Measurements from ENCODE around the gene NLN.
A peak's percentile ranks its signal among the peaks of the same experiment; 100 is the strongest.

The NLN gene

DNA sequence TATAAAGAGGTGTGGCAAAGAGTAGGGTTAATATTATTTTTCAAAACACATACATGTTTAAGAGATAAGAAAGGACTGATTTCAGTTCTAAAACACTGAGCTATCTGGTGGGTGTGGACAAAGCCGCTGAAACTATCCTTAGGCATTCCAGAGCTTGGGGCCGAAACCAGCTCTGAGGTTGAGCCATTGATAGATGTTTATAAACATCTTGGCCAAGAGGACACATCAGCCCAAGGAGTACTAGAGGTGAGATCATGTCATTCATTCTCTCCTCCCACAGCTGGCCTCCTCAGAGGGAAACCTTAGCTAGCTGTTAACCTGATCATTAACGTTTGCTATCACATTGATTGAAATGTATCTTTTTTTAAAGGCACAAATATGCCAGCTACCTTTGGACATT is 89.9 kb downstream of the NLN start:
- DNase-seq: no peak

DNA sequence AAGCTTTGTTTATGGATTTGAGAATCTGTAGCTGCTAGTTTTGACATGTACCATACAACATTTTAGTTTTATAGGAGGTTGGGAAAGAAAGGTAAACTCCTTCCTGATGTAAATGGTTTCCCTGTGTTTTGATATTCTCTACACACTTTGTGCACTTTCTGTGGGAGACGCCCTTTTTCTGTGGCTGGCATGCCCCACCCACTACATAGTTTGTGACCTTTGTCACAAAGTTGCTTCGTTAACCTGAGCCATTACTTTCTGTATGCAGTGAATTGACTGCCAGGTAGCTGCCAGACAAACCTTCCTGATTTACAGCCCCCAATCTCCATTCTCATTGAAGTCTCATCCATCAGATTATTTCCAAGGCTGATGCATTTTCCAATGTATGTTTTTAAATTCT is 90.6 kb downstream of the NLN start:
- DNase-seq: peak; percentile 66

DNA sequence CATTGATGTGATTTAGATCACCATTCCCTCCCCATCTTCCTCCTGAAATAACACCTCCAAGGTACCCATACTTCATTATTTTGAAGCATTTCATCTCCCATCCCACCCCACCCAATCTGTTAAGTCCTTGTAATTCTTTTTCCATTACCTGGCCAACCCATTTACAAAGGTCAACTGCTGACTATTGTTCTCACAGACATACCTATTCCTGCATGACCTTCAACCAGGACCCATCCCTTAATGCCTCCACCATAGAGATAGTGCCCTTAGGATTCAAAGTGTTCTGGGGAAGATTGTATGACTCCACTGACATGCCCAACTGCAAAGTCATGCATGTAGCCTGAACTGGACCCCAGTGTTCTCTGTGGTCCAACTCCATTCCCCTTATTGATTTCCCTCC is 91.2 kb downstream of the NLN start:
- DNase-seq: no peak

DNA sequence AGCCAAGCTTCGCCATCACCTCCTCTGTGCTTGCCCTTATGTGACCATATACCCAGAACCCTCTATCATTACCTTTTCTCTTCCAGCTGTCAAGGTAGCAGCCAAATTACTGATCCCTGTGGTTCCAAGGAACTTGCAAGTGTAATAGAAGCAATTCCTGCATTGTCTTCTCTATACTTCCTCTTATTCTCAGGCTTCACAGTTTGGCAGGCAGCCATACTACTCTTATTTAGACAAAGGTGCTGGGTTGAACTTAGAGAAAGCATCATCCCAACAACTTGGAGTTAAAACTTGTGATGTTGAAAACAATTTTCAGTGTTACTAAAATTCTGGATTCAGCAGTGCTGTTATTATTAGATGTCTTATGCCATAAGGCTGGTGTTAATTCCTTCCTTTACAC is 93.2 kb downstream of the NLN start:
- no peak for DNase-seq

DNA sequence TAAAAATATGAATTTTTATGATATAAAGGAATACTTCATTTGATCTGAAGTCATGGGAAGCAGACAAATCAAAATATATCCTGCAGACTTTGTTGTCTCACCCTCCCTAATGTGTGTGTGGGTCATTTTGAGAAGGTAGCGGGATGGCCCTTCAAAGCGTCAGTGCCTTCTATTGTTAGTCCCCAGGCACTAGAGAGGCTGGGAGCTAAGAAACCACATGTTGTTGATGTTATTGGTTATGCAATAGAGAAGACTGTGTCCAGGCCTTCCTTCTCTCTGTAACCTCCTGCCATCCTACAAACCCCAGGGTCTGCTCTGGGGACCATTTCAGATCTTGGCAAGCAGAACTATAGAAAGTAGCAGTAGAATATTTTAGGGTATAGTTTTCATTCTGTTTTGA is 94.7 kb downstream of the NLN start:
- no peak for DNase-seq

DNA sequence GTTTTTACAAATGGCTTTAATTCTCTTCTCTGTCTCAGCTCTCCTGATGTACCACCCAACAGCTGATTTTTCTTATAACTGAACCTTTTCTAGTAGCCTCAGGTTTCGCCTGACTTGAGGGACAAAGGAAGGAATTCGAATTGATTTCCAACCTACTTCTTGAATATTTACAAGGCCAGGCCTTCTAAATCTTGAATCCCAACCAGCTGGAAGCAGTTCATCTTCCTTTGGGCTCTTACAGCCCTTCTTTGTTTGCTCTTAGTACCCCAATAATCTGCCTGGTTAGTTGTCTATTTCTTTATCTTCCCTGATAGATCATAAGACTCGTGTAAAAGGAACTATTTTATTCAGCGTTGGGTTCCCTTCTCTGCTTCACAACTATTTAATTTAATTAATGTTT is 95.9 kb downstream of the NLN start:
- no peak for DNase-seq

DNA sequence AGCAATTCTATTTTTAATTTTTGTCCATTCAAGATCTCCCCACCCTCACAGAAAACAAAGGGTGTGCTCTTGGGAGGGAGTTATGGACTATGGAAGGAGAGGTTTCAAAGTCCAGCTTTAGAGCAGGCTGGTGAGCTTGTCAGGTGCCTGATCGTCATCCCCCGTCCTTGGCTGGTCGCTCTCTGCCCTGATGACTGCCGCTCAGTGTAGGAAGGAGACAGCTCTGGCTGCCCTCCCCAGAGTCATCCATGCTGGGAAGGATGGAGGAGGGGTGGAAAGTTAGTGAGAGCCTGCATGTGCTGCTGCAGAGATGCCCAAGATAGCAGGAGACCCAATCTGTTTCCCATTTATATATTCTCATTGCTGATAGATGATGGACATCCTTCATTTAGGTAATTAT is 96.6 kb downstream of the NLN start:
- no peak for DNase-seq

DNA sequence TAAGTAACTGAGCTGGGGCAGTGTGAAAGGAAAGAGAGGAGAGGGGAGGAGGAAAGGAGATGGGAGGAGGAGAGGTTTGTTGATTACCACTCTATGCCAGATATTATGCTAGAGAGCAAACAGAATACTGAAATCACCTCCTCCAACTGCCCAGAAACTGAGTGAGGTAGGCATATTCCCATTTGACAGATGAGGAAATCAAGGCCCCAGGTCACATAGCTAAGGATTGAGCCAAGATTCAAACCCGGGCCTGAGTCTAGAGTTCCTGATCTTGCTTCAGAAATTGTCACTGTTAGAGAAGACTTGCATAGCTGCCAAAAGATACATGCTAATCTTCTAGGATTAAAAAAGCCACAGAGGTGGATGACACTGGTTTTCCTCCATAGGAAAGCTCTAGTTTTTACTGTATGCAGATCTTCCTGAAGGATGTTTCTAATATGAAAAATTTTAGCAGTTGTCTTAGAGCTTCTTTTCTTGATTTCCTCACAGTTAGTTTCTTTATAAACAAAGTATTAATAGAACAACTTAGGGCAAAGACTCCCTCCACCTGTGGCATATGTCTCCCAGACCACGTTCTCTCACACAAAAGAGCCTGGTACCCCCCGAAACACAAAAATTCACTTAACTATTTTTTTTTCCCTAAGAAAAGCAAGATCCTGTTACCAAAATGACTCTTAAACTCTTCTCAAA is 97.4 kb downstream of the NLN start:
- DNase-seq: no peak

DNA sequence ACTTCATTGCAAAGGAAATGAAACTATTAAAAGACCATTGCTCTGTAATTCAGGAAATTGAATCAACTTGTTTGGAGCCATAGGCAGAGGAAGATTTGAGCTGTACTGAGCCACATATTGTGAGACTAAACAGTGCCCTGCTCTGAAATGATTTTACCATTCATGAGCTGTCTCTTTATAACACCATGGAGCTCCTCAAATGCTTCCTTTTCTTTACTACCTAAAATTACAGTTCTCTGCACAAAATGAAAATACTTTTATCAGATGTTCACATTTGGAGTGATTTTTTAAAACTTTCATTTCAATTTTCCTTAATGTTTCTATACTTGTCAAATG is 97.9 kb downstream of the NLN start:
- no peak for DNase-seq

DNA sequence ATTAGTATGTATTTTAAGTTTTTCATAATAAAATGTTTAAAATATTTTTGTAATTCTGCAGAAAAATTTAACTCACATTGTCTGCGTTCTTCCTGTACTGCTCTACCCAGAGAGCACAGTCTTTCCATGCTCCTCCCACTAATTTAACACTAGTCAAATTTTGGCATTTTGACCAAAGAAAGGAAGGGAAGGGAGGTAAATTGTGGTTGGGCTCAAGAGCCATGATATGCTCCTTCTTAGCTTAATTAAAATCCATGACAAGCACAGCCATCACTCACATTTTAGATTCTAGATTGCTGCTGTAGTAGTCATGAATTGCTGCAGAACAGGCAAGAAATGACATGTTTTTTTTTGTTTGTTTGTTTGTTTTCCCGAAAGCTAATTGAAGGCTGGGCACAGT is 98.4 kb downstream of the NLN start:
- DNase-seq: no peak

DNA sequence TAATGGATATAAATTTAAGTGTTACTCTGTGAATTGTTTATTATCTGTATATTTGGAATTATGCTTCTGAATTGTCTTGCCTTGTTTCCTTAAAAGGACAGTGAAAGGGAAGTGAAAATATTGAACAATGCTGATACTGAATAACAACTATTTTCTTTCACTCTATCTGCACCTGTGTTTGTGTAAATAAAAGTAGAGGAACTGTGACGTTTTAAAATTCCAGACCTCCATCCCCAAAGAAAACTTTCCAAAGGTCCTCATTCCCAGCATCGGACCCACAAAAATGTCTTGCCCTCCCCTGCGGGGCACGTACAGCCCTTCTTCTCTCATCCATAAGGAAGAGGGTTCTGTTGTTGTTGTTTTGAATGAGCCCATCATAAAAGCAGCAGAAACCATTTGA is 100.0 kb downstream of the NLN start:
- no peak for DNase-seq

DNA sequence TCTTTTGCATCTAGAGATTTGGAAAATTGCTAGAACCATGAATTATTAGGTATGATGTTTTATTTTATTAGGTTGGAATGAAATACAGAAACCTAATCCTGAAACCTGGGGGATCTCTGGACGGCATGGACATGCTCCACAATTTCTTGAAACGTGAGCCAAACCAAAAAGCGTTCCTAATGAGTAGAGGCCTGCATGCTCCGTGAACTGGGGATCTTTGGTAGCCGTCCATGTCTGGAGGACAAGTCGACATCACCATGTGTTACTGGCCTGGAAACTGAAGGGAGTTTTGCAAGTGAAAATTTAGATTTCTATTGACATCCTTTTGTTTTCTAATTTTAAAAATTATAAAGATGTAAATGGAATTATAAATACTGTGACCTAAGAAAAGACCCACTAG is 100.7 kb downstream of the NLN start:
- DNase-seq: no peak

DNA sequence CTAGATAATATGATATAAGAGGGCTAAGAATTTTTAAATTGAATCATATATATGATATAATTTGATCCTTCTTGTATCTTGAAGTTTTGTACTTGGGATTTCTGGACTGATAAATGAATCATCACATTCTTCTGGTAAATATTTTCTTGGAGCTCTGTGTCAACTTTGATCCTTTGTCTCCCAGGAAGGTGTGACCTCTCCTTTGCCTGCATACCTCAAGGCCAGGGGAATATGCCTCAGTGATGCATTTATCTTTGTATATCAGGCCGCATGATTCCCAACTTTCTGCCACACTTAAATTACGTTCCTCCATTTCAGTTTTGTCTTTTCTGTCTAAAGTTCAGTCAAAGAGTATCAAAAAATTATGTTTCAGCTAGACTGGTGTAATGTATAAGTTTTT is 101.2 kb downstream of the NLN start:
- no peak for DNase-seq

DNA sequence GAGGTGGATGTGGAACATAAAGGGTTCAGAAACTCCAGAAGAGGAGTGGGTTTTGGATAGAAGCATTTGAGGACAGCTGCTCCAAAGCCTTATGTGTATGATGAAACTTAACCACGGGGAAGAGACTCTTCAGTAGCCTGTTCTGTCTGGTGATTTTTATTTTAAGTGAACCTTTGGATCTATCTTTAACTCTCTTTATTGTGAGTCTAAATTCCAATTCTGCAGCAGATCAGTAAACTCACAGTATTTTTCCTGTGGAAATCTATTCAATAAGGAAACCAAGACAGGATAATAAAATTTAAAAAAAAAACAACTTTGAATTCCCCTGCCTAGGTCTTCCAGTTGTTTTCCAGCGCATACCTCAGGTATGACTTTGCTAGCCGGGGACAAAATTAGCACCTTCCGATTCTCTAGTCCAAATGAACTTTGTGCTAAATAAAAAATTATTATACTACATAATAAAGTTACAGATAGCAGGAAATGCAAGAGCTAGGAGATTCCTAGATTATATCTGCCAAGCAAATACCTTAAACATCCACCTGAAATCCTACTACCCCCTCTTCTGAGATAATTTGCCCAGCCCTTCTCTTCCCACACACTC is 101.9 kb downstream of the NLN start:
- DNase-seq: no peak

DNA sequence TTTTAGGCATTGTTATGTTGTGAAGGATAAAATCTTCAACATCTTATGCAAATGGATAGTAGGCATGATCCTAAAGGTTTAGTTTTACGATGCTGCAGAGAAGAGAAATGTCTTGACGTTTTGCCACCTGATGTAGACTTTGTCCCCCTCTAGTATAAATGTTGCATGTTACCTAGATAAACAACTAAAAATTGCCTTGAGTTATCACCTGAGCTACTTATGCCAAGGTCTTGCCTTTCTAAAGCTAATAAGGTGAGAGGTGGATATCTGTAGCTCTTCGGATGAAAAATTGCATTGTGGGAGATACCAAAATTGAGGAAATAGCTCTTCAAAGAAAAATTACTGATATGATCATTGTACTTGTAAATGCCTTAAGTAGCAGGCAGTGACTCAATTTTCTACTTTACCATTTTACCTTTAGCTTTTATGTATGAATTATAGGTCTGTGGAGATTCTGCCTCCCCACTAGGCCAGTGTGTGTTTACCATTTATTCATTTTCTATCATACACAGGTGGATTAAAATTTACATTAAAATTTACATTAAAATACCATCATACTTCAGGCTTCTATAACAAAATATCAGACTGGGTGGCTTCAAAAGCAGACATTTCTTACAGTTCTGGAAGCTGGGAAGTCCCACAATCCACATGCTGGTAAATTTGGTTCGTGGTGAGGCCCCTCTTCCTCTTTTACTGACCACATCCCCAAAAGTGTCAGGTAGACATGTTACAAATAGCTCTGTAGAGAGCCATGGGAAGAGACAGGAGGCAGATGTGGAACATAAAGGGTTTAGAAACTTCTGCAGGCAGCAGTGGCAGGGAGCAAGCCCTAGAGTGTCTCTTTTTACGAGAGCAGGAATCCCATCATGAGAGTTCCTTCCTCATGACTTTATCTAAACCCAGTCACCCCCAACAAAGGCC is 103.7 kb downstream of the NLN start:
- DNase-seq: no peak

DNA sequence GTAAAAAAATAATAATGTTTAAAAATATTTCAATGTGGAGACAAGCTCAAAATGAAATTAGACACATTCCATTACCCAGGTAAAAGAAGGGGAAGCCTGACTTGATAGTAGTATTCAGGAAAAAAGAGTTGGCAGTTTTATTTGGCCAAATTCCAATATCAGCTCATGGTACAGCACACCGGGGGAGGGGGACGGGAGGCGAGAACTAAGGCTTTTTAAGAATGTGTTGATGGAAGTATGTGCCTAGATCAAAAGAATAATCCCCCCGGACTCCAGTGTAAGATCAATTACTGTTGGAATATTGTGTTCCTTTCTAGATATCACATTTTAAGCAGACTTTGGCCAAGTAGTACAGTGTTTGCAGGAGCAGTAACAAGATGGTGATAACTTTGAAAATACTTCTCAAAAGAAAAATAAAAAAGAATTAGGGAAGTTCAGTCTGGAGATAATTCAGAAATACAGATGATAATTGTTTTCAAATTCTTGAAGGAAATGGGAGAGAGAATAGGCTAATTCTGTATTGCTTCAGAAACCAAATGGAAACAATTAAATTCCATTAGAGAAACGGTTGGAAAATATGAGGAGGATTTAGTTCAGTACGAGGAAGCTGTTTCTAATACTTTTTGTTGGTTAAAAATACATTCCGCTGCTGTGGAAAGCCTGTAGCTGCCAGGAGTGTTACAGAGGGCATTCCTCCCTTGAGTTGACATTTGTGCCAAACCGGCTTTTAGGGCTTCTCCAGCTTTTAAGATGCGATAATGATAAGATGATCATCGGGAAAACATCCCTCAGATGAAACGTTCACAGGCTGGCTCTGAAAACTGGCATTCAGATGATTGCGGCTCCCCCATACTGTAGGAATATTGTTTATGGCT is 106.3 kb downstream of the NLN start:
- DNase-seq: no peak

DNA sequence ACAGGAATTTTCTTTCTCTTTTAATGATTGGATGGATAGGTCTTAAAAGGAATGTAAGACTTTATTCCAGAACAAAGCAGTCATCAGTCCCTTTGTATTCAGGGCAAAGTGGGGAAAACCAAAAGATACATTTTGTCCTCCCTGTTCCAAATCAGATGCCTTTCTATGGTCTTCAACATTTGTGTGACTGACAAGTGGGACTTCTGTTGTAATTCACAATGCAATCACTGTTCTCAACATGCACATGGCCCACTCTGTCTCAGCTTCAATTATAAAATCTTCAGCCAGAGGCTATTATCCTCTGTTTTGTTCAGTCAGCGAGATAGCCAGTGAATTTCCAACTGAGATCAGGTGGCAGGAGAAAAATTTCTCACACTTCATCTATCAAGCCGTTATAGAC is 108.9 kb downstream of the NLN start:
- DNase-seq: no peak

DNA sequence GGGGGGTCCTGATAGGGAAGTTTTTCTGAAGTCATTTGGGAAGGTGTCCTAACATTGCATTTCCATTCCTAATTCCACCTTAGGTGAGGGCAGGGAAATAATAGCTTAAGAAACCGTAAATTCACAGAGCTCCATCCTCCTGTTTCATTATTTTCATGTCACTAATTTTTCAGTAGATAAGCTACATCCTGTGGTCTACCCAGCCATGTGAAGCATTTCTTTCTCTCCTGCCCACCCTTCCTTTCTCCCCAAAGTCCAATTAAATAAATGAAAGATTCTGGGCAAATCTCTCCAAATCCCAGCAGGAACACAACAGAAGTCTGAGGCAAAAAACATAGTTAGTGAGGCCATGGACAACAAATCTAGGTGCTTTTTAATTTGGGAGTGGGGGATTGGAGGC is 109.3 kb downstream of the NLN start:
- DNase-seq: no peak

DNA sequence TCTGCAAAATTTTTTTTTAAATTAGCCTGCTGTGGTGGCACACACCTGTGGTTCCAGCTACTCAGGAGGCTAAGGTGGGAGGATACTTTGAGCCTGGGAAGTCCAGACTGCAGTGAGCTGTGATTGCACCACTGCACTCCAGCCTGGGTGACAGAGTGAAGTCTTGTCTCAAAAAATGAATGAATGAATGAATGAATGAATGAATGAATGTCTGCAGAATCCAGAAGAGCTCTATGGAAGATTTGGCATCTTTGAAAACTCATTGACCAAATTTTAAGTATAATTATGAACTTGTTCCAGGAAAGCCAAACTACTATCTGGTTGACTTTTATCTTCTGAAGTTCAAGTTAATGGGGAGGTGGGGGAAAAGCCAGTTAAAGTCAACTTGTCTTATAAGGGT is 110.1 kb downstream of the NLN start:
- DNase-seq: no peak

DNA sequence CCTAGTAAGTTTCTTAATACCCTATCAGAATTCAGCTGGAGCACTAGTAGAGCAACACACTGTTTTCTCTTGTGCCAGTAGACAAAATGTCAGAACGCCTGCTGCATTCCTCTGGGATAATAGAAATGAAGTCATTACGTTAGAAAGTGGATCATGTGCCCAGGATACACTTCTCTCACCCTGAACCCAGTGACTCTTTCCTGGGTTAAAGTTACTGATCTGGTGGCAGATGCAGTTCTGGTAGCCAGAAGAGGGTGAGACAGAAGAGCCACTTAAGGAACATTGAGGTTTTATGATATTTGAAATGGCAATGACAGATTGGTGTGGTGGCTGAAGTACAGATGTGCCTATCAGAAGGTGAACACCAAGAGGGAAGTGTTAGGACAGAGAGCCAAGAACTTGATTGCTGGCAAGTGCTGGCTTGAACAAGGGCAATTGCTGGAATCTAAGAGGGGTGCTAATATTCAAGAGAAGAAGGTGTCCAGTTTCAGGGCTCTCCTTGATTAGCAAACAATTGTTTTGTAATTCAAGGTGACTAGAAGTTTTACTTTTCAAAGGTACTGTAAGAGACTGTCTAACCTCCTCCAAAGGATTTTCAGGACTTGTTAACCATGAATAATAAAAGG is 110.7 kb downstream of the NLN start:
- no peak for DNase-seq

DNA sequence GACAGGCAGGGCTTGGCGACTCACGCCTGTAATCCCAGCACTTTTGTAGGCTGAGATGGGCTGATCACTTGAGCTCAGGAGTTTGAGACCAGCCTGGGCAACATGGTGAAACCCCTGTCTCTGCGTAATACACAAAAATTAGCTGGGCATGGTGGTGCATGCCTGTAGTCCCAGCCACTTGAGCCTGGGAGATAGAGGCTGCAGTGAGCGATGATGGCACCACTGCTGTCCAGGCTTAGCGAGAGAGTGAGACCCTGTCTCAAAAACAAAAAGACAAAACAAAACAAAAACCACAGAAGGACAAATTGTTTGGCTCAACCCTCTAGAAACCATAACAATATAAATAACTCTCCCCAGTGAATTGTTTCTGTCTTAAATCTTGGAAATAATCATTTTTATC is 111.8 kb downstream of the NLN start:
- no peak for DNase-seq

DNA sequence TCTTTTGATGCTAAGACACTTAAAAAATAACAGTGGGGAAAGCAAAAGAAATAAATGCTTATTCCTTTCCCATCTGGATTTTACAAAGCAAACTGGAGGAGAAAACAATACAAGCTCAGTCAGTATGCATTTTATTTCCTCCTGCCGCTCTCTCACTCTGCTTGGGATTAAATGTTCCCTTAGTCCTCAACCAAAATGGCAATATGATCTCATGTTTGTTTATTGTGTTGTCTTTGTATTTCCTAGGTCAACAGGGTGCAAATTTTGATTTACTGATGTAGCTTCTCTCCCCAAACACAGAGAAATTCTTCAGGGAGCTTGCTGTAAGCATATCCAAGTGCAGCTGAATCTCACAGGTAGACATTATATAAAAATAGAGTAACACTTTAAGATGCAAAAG is 112.3 kb downstream of the NLN start:
- no peak for DNase-seq

DNA sequence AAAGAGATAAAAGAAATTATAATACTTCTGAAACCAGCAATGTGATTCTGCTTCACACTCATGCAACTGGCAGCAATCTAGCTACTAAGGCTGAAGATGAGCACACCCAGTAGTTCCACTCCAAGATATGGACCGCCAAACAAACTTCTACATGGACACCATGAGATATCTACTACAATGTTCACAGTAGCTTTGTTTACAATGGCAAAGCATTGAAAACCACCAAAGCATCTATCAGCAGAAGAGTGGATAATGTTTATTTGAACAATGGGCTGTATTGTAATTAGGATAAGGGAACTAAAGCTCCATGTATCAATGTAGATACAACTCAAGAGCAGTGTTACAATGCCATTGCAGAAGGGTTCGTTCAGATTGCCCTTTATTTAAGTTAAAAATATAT is 113.2 kb downstream of the NLN start:
- DNase-seq: no peak
